T-helper 1 cell treated with Interleukin-12 subunit alpha and Interleukin-12 subunit beta and Interleukin-4 antibody, amounts not matched to agents 30 μg/mL and 1 μg/mL, for 36 hours (primary cell): Measurements from ENCODE around the gene SNCA.

ENCODE experiments used
- H3K27ac Mint-ChIP-seq: one replicate; pipeline ENCODE4 v1.8.0; 2021; ENCODE audit warnings: mild to moderate bottlenecking, mixed read lengths
- H3K27me3 Mint-ChIP-seq: one replicate; pipeline ENCODE4 v1.8.0; 2021; ENCODE audit warnings: low read depth, mixed read lengths
- H3K36me3 Mint-ChIP-seq: one replicate; pipeline ENCODE4 v1.8.0; 2021; ENCODE audit warnings: low read depth, mixed read lengths
- H3K4me1 Mint-ChIP-seq: one replicate; pipeline ENCODE4 v1.8.0; 2021; ENCODE audit warnings: low read depth, mixed read lengths
- H3K4me3 Mint-ChIP-seq: one replicate; pipeline ENCODE4 v1.8.0; 2021; ENCODE audit warnings: mild to moderate bottlenecking, moderate library complexity, mixed read lengths
- H3K9me3 Mint-ChIP-seq: one replicate; pipeline ENCODE4 v1.8.0; 2021; ENCODE audit warnings: mixed read lengths

Gene SNCA

GRCh38 chr4:89684536-89684935 lies 152.4 kb downstream of the SNCA start:
- no peaks in the 10 kb centered on the region for H3K4me1 Mint-ChIP-seq

GRCh38 chr4:89682808-89683207 lies 154.2 kb downstream of the SNCA start:
- Mint-ChIP-seq H3K36me3 (no peaks in the 10 kb centered on the region), H3K27ac (no peak overlapping the region), H3K27me3 (peaks cover 10% of the 10 kb centered on the region), H3K4me3 (no peak overlapping the region), H3K4me1 (no peaks in the 10 kb centered on the region), H3K9me3 (no peaks in the 10 kb centered on the region)

More at GRCh38 chr4:89684536-89684935, 152.4 kb downstream of the SNCA start:
- Mint-ChIP-seq H3K27me3 (peaks cover 13% of the 10 kb centered on the region), H3K9me3 (peaks cover 3% of the 10 kb centered on the region), H3K27ac (no peak overlapping the region), H3K36me3 (no peaks in the 10 kb centered on the region), H3K4me3 (no peak overlapping the region)

GRCh38 chr4:89681671-89682070 lies 155.3 kb downstream of the SNCA start:
- no peaks in the 10 kb centered on the region for H3K36me3 Mint-ChIP-seq
- peaks cover 10% of the 10 kb centered on the region for H3K27me3 Mint-ChIP-seq
- no peaks in the 10 kb centered on the region for H3K9me3 Mint-ChIP-seq
- no peaks in the 10 kb centered on the region for H3K4me1 Mint-ChIP-seq
- no peak overlapping the region for H3K4me3 Mint-ChIP-seq
- H3K27ac Mint-ChIP-seq = no peak overlapping the region

GRCh38 chr4:89681219-89681618 lies 155.7 kb downstream of the SNCA start:
- Mint-ChIP-seq H3K4me3 (no peak overlapping the region), H3K9me3 (no peaks in the 10 kb centered on the region), H3K27me3 (peaks cover 12% of the 10 kb centered on the region), H3K36me3 (no peaks in the 10 kb centered on the region), H3K27ac (no peak overlapping the region), H3K4me1 (no peaks in the 10 kb centered on the region)

- no peak overlapping the region for H3K4me3 Mint-ChIP-seq
- no peaks in the 10 kb centered on the region for H3K4me1 Mint-ChIP-seq
- H3K36me3 Mint-ChIP-seq = no peaks in the 10 kb centered on the region
- H3K27me3 Mint-ChIP-seq = peaks cover 25% of the 10 kb centered on the region
- H3K27ac Mint-ChIP-seq = no peak overlapping the region
- H3K9me3 Mint-ChIP-seq = no peaks in the 10 kb centered on the region
Observed at GRCh38 chr4:89674876-89675459, 162.0 kb downstream of the SNCA start.
